OCI-LY7 (cell line): ENCODE measurements around the gene TLX3.

Experiments
- CTCF ChIP-seq: fragments of 200-600 bp; sonication (generic); conservative IDR thresholded peaks from 2 replicates; pipeline ENCODE4 v1.5.1; 2014; ENCODE audit warnings: mild to moderate bottlenecking, antibody characterized with exemption, low read length, moderate library complexity, mixed read lengths
- EZH2phosphoT487 ChIP-seq: fragments of 200-600 bp; sonication (generic); IDR thresholded peaks from 2 replicates; pipeline ENCODE4 v1.6.1; 2018; ENCODE audit warnings: low read depth, borderline replicate concordance, mild to moderate bottlenecking, mixed run types, antibody characterized with exemption, low read length, moderate library complexity, mixed read lengths

DNA sequence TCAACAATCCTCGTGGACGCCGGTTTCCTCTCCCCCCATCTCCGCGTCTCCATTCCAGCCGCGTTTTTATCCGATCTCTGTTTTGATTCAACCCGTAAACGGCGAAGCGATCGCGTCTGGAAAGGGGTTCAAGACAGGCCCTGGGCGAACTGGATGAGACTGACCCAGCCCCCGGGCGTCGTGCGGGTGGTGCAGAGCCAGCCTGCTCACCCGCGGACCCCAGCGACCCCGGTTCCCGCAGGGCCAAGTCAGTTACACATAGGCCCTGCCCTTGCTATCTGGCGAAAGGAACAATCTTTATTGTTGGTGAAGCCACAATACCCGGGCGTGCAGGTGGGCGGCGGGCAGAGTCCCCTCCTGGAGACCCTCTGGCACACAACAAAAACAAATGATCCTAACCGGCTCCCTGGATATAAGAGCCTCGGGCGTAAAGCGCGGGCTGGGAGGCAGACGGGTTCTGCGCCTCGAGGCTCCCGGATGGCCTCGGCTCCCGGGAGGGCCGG, 1.8 kb downstream of the TLX3 start:
- TF ChIP-seq CTCF (no peak), EZH2phosphoT487 (no peak)
